Measurements from ENCODE around the gene RPL18A. TPM values are rescaled to one million over a fixed set of nuclear protein-coding genes. Genes with fewer than 3 reads are reported as not detected.
"Not testable (repeated sequence)": the region's sequence is repeated elsewhere in the genome, so short reads cannot be mapped to it uniquely, and the experiment has no call there.

The RPL18A gene
- total RNA-seq, 4 donors from 2014 or later = 1,094 to 1,320 (median 1,226) TPM

GRCh38 chr19:17881701-17882100 is 22.0 kb downstream of the RPL18A start:
- H3K9me3 ChIP-seq = no peaks in the 10 kb centered on the region
- no peak overlapping the region for H3K27ac ChIP-seq
- DNase-seq (no peak), ATAC-seq (no peak)
- no peak for TF ChIP-seq CTCF (IDR thresholded peaks at IDR 0.05 in 4 of 5, conservative IDR thresholded peaks at IDR 0.05 in 1 of 5)
- no peak for TF ChIP-seq POLR2A (IDR thresholded peaks at IDR 0.05)
- intact Hi-C loops (cut with DNase I; ENCODE audit: low total_unique reads) = no loop called here
- in situ Hi-C loops (cut with MboI; ENCODE audit: low sequenced_read_pairs in 4 of 4) = no loop called here
- no peaks in the 10 kb centered on the region for H3K36me3 ChIP-seq
- H3K27me3 ChIP-seq = no peaks in the 10 kb centered on the region
- H3K4me1 ChIP-seq = no peaks in the 10 kb centered on the region
- H3K4me3 ChIP-seq = no peak overlapping the region

- ATAC-seq = no peak
- intact Hi-C loops (cut with DNase I; ENCODE audit: low total_unique reads) (no loop called here), in situ Hi-C loops (cut with MboI; ENCODE audit: low sequenced_read_pairs in 4 of 4) (no loop called here)
- no peaks in the 10 kb centered on the region for H3K9me3 ChIP-seq
- no peaks in the 10 kb centered on the region for H3K36me3 ChIP-seq
- no peak for DNase-seq
- no peak for TF ChIP-seq POLR2A (IDR thresholded peaks at IDR 0.05)
- no peak for TF ChIP-seq CTCF (IDR thresholded peaks at IDR 0.05 in 4 of 5, conservative IDR thresholded peaks at IDR 0.05 in 1 of 5)
- no peak overlapping the region for H3K27ac ChIP-seq
- H3K4me3 ChIP-seq = no peak overlapping the region
- H3K4me1 ChIP-seq = no peaks in the 10 kb centered on the region
- H3K27me3 ChIP-seq = no peaks in the 10 kb centered on the region
Measured at GRCh38 chr19:17883627-17884410, 24.1 kb downstream of the RPL18A start.

- no peak for DNase-seq
- Histone ChIP-seq H3K4me3 (no peak overlapping the region), H3K27ac (no peak overlapping the region), H3K36me3 (no peaks in the 10 kb centered on the region), H3K4me1 (no peaks in the 10 kb centered on the region), H3K9me3 (no peaks in the 10 kb centered on the region), H3K27me3 (peaks cover 0 to 8% (median 4%) of the 10 kb centered on the region in 3 donors)
- ATAC-seq = no peak
- intact Hi-C loops (cut with DNase I; ENCODE audit: low total_unique reads) (no loop called here), in situ Hi-C loops (cut with MboI; ENCODE audit: low sequenced_read_pairs in 4 of 4) (no loop called here)
- no peak for TF ChIP-seq POLR2A (IDR thresholded peaks at IDR 0.05)
- TF ChIP-seq CTCF (IDR thresholded peaks at IDR 0.05 in 4 of 5, conservative IDR thresholded peaks at IDR 0.05 in 1 of 5) = no peak
Measured at GRCh38 chr19:17886515-17886914, 26.8 kb downstream of the RPL18A start.

- H3K27ac ChIP-seq; DNase-seq; in situ Hi-C loops (cut with MboI; ENCODE audit: low sequenced_read_pairs in 4 of 4); H3K4me3 ChIP-seq; H3K9me3 ChIP-seq; H3K36me3 ChIP-seq; intact Hi-C loops (cut with DNase I; ENCODE audit: low total_unique reads); ATAC-seq; H3K4me1 ChIP-seq: not testable (repeated sequence)
- H3K27me3 ChIP-seq = peaks cover 4 to 14% (median 4%) of the 10 kb centered on the region in 3 donors
Measured at GRCh38 chr19:17887221-17887620, 27.5 kb downstream of the RPL18A start.

- Histone ChIP-seq H3K36me3 (no peaks in the 10 kb centered on the region), H3K27ac (no peak overlapping the region), H3K4me1 (no peaks in the 10 kb centered on the region), H3K9me3 (no peaks in the 10 kb centered on the region), H3K4me3 (no peak overlapping the region), H3K27me3 (peaks cover 4 to 17% (median 4%) of the 10 kb centered on the region in 3 donors)
- DNase-seq = no peak
- in situ Hi-C loops (cut with MboI; ENCODE audit: low sequenced_read_pairs in 4 of 4) (no loop called here), intact Hi-C loops (cut with DNase I; ENCODE audit: low total_unique reads) (no loop called here)
- TF ChIP-seq CTCF (IDR thresholded peaks at IDR 0.05 in 4 of 5, conservative IDR thresholded peaks at IDR 0.05 in 1 of 5) (no peak), POLR2A (IDR thresholded peaks at IDR 0.05) (no peak)
- ATAC-seq = no peak
Measured at GRCh38 chr19:17888260-17888659, 28.6 kb downstream of the RPL18A start.

Measured in gastrocnemius medialis (tissue), 4 donors.